ENCODE data around the gene IL23R. TPM values are rescaled to one million over a fixed set of nuclear protein-coding genes. Genes with fewer than 3 reads are reported as not detected.

IL23R gene
- total and polyA plus RNA-seq, 2 of the 8 experiments (the other 6 are each of a cell fraction or from before 2014, with no cell fraction given): not detected

DNA sequence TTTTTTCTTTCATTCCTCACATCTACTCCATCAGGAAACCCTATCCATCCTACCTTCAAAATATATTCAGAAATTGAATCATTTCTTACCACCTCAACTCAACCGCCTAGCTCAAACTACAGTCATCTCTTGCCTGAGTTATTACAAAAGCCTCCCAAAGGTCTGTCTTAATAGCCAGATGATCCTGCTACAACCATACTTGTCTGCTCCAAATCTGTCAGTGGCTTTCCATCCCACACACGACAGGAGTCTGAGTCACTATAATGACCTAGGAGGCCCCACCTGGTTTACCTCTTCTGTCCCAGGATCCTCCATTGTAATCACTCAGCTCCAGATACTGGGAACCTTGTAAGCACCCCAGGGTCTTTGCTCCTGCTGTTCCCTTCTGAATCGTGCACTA, 104.3 kb downstream of the IL23R start:
- no peak overlapping the region for H2BK12ac ChIP-seq (ENCODE audit: low read depth, low read length)
- no peak overlapping the region for H2BK15ac ChIP-seq (ENCODE audit: low read length)
- no peak for TF ChIP-seq CBX8 (IDR thresholded peaks at IDR 0.05; ENCODE audit: borderline replicate concordance, low read depth, low read length)
- no peak for TF ChIP-seq POLR2AphosphoS5 (IDR thresholded peaks at IDR 0.05; ENCODE audit: low read depth, low read length)
- TF ChIP-seq BRCA1 (IDR thresholded peaks at IDR 0.05; ENCODE audit: low read depth, low read length): no peak
- no peak for TF ChIP-seq CBX5 (IDR thresholded peaks at IDR 0.05; ENCODE audit: low read depth, low read length)
- peaks cover 0 to 5% of the 10 kb centered on the region in 2 experiments; a peak in 2 of 4 replicates for H3K9me3 ChIP-seq (ENCODE audit: insufficient read depth in 2 of 2, low read depth in 1 of 2, low read length in 1 of 2)
- H2BK5ac ChIP-seq (ENCODE audit: low read depth, low read length): no peak overlapping the region
- CTCF ChIA-PET (ENCODE audit: partially characterized antibody): interaction anchor here (2.6 kb wide), 1 partner anchor 55 kb away, joined by 10 read pairs; no protein-coding TSS in a partner anchor
- H4K5ac ChIP-seq (ENCODE audit: insufficient read length, low read depth, low read length): no peak overlapping the region
- no peak overlapping the region for H2AK5ac ChIP-seq (ENCODE audit: low read depth, low read length)
- no peak overlapping the region for H3K27ac ChIP-seq (ENCODE audit: low read depth, low read length)
- no peak overlapping the region for H3K56ac ChIP-seq (replicated peaks; ENCODE audit: insufficient read length, low read depth, low read length)
- H3K79me2 ChIP-seq (ENCODE audit: control insufficient read depth in 1 of 2, insufficient read depth in 2 of 2, low read length in 2 of 2): no peaks in the 10 kb centered on the region
- POLR2A ChIA-PET (ENCODE audit: partially characterized antibody): no interaction called here
- no peak overlapping the region for H3K14ac ChIP-seq (ENCODE audit: insufficient read length)
- H3K27me3 ChIP-seq (replicated peaks in 1 of 4; ENCODE audit: control insufficient read depth in 3 of 4, extremely low read depth in 1 of 4, insufficient read depth in 3 of 4, low read length in 3 of 4): no peaks in the 10 kb centered on the region
- H4K20me1 ChIP-seq (replicated peaks in 1 of 2; ENCODE audit: control insufficient read depth in 1 of 2, insufficient read depth in 2 of 2, low read length in 2 of 2): no peaks in the 10 kb centered on the region
- no peak overlapping the region for H2AFZ ChIP-seq (ENCODE audit: low read length)
- no peak overlapping the region for H4K91ac ChIP-seq (replicated peaks; ENCODE audit: insufficient read length, low read length)
- WGBS, 2 experiments (ENCODE audit: extremely low coverage in 1 of 2, insufficient coverage in 1 of 2, insufficient read length in 1 of 2, insufficient replicate concordance in 2 of 2, low coverage in 1 of 2, low lambda C conversion rate in 2 of 2, missing lambda C conversion rate in 1 of 2): 88% methylated on average over 3 of the region's 3 CpGs; no CpG with 5 or more reads in 1 of the 2 experiments
- no peak overlapping the region for H3K4ac ChIP-seq (replicated peaks; ENCODE audit: insufficient read length, low read depth, low read length)
- FAIRE-seq (no peak), DNase-seq (ENCODE audit: low read depth in 1 of 2, low spot score in 2 of 2) (no peak)
- H2BK20ac ChIP-seq (ENCODE audit: low read length): no peak overlapping the region
- H4K8ac ChIP-seq (ENCODE audit: extremely low read depth, insufficient read depth, low read length): no peak overlapping the region
- peaks cover 2% of the 10 kb centered on the region; the same call in 1 of the 2 replicates for H3K23me2 ChIP-seq (ENCODE audit: low read depth, low read length)
- no peaks in the 10 kb centered on the region for H3K79me1 ChIP-seq (ENCODE audit: low read depth, low read length)
- no peak overlapping the region for H3K23ac ChIP-seq (ENCODE audit: insufficient read length)
- no peak overlapping the region for H3K18ac ChIP-seq (ENCODE audit: extremely low read depth, low read length)
- H3K4me2 ChIP-seq (ENCODE audit: insufficient read depth in 1 of 2, low read depth in 2 of 2, low read length in 2 of 2): no peak overlapping the region
- no peaks in the 10 kb centered on the region for H3K4me1 ChIP-seq (replicated peaks in 1 of 4; ENCODE audit: control insufficient read depth in 3 of 4, insufficient read depth in 4 of 4, low read length in 3 of 4)
- no peak overlapping the region for H3K9ac ChIP-seq (replicated peaks in 1 of 4; ENCODE audit: extremely low read depth in 1 of 4, low read depth in 3 of 4, low read length in 3 of 4)
- H3K4me3 ChIP-seq (ENCODE audit: extremely low read depth in 1 of 4, insufficient read depth in 2 of 4, low read depth in 3 of 4, low read length in 4 of 4): no peak overlapping the region
- no peak overlapping the region for H2BK120ac ChIP-seq (replicated peaks; ENCODE audit: low read depth, low read length)
- H3K36me3 ChIP-seq (ENCODE audit: control insufficient read depth in 2 of 4, insufficient read depth in 4 of 4, low read length in 3 of 4): no peaks in the 10 kb centered on the region

Data from H1 (cell line).